Loucy (cell line): ENCODE data around the gene CDH4.

Experiments used
- EZH2phosphoT487 ChIP-seq: fragments of 200-600 bp; IDR thresholded peaks from 2 replicates; pipeline ENCODE4 v1.6.1; 2018; ENCODE audit warnings: antibody characterized with exemption, mild to moderate bottlenecking, moderate library complexity, borderline replicate concordance
- TF ChIP-seq, protein P1 (sequence below): fragments of 200-600 bp; sonication (generic); conservative IDR thresholded peaks from 2 replicates; pipeline ENCODE4 v1.5.1; 2014; ENCODE audit warnings: mild to moderate bottlenecking, antibody characterized with exemption, low read length

DNA sequence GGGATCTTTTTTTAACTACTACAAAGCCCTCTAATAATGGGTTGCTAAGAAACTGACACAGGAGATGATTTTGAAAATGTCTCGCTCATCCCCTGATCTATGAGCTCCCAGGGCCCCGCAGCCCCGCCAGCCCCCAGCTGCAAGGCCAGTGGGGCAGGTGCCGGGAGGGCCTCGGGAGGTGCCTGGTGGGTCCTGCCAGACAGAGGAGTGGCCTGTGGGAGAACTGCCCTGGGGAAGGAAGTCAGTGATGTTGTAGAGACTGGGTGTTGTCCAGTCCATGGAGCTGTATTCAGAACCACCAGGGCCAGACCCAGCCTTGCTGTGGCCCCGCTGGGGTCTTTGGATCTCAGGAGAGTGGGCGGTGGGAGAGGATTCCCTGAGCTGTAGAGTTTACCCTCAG, 554.9 kb downstream of the CDH4 start:
- TF ChIP-seq, protein P1, sequence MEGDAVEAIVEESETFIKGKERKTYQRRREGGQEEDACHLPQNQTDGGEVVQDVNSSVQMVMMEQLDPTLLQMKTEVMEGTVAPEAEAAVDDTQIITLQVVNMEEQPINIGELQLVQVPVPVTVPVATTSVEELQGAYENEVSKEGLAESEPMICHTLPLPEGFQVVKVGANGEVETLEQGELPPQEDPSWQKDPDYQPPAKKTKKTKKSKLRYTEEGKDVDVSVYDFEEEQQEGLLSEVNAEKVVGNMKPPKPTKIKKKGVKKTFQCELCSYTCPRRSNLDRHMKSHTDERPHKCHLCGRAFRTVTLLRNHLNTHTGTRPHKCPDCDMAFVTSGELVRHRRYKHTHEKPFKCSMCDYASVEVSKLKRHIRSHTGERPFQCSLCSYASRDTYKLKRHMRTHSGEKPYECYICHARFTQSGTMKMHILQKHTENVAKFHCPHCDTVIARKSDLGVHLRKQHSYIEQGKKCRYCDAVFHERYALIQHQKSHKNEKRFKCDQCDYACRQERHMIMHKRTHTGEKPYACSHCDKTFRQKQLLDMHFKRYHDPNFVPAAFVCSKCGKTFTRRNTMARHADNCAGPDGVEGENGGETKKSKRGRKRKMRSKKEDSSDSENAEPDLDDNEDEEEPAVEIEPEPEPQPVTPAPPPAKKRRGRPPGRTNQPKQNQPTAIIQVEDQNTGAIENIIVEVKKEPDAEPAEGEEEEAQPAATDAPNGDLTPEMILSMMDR = no peak
- no peak for TF ChIP-seq EZH2phosphoT487
